HepG2 (cell line): ENCODE measurements around the gene CPT1C. TPM values are rescaled to one million over a fixed set of nuclear protein-coding genes. Genes with fewer than 3 reads are reported as not detected.
A peak's percentile ranks its signal among the peaks of the same experiment; 100 is the strongest.

ENCODE experiments used
- DRAP1 ChIP-seq: IDR thresholded peaks from 2 replicates; pipeline ENCODE4 v1.6.1; 2016; ENCODE audit warnings: missing genetic modification reagents, missing compliant biosample characterization
- HOXD1 ChIP-seq: sonication (generic); formaldehyde crosslinking; IDR thresholded peaks from 2 replicates; pipeline ENCODE4 v1.5.0; 2020; ENCODE audit warnings: missing genetic modification reagents
- IKZF1 ChIP-seq: fragments of 450-650 bp; IDR thresholded peaks from 2 replicates; pipeline ENCODE4 v1.7.1; 2016
- MED8 ChIP-seq: sonication (generic); formaldehyde crosslinking; IDR thresholded peaks from 2 replicates; pipeline ENCODE4 v1.8.1; 2023; ENCODE audit warnings: mild to moderate bottlenecking, missing genetic modification reagents; ENCODE audit not compliant: insufficient replicate concordance
- MLX ChIP-seq: IDR thresholded peaks from 2 replicates; pipeline ENCODE4 v1.6.1; 2016
- MLXIP ChIP-seq: sonication (generic); formaldehyde crosslinking; IDR thresholded peaks from 2 replicates; pipeline ENCODE4 v1.9.0; 2021; ENCODE audit warnings: missing genetic modification reagents, borderline replicate concordance
- NR2C2 ChIP-seq: sonication (generic); formaldehyde crosslinking; IDR thresholded peaks from 2 replicates; pipeline ENCODE4 v1.4.0; 2020; ENCODE audit warnings: missing genetic modification reagents, mild to moderate bottlenecking, moderate library complexity, borderline replicate concordance
- PHF5A ChIP-seq: IDR thresholded peaks from one replicate; pipeline ENCODE4 v1.6.1; 2018; ENCODE audit warnings: low read depth, missing genetic modification reagents; ENCODE audit not compliant: unreplicated experiment
- RELA ChIP-seq: sonication (generic); formaldehyde crosslinking; IDR thresholded peaks from 2 replicates; pipeline ENCODE4 v1.4.0; 2020; ENCODE audit warnings: missing genetic modification reagents
- STAG1 ChIP-seq: sonication (generic); formaldehyde crosslinking; IDR thresholded peaks from 2 replicates; pipeline ENCODE4 v1.4.0; 2020; ENCODE audit warnings: missing genetic modification reagents
- ZBTB21 ChIP-seq: sonication (generic); formaldehyde crosslinking; IDR thresholded peaks from 2 replicates; pipeline ENCODE4 v1.4.0; 2020; ENCODE audit warnings: missing genetic modification reagents
- ZGPAT ChIP-seq: IDR thresholded peaks from 2 replicates; pipeline ENCODE4 v1.6.1; 2016; ENCODE audit warnings: mild to moderate bottlenecking
- ZNF138 ChIP-seq: sonication (generic); formaldehyde crosslinking; IDR thresholded peaks from 2 replicates; pipeline ENCODE4 v1.5.0; 2020; ENCODE audit warnings: mild to moderate bottlenecking, low read depth, missing genetic modification reagents
- ZNF143 ChIP-seq: sonication (generic); formaldehyde crosslinking; IDR thresholded peaks from 2 replicates; pipeline ENCODE4 v1.4.0; 2020; ENCODE audit warnings: missing genetic modification reagents
- ZNF33A ChIP-seq: sonication (generic); formaldehyde crosslinking; IDR thresholded peaks from 2 replicates; pipeline ENCODE4 v1.5.1; 2020; ENCODE audit warnings: missing genetic modification reagents, mild to moderate bottlenecking, moderate library complexity, borderline replicate concordance
- ZNF564 ChIP-seq: sonication (generic); formaldehyde crosslinking; IDR thresholded peaks from 2 replicates; pipeline ENCODE4 v1.8.1; 2023; ENCODE audit warnings: mild to moderate bottlenecking, missing genetic modification reagents
- ZNF567 ChIP-seq: sonication (generic); formaldehyde crosslinking; IDR thresholded peaks from 2 replicates; pipeline ENCODE4 v1.8.1; 2023; ENCODE audit warnings: mild to moderate bottlenecking, missing genetic modification reagents, borderline replicate concordance
- polyA plus RNA-seq, 8 experiments: library from polyadenylated mRNA; depleted of rRNA in 3 of 8; stranded (reverse) in 7 of 8; unstranded in 1 of 8; fragments of >200 nt; fragmentation: Illumina TruSeq in 4 of 8; extraction: Trizol in 4 of 8; gene quantifications; 2 replicates each; pipeline versions ENCODE4 v1.2.1 to v1.2.3, GENCODE V29; 2011 to 2016; ENCODE audit warnings: low read depth in 4 of 8, missing spikeins in 1 of 8, mixed read lengths in 1 of 8; ENCODE audit not compliant: insufficient read depth in 1 of 8
- total RNA-seq, 5 experiments: library from RNA; depleted of rRNA; stranded (reverse); fragments of >200 nt; fragmentation: Illumina TruSeq; extraction: Trizol; gene quantifications; 2 replicates each; pipeline ENCODE4 v1.2.3, GENCODE V29; 2016; ENCODE audit warnings: low read depth in 1 of 5
- TF ChIP-seq, protein P1 (sequence below): sonication (generic); formaldehyde crosslinking; IDR thresholded peaks from 2 replicates; pipeline ENCODE4 v1.5.1; 2020; ENCODE audit warnings: missing genetic modification reagents, mild to moderate bottlenecking, borderline replicate concordance

The CPT1C gene
- total and polyA plus RNA-seq, 2 of the 13 experiments (the other 11 are each of a cell fraction or from before 2014, with no cell fraction given), result 0.18 TPM; not detected in 1

GRCh38 chr19:49665351-49666119, 25.4 kb upstream of the CPT1C start, which contains the start of the genes BCL2L12 and IRF3 (continued):
- TF ChIP-seq ZNF564 (no peak), IKZF1 (no peak), HOXD1 (CRISPR knock-in tag) (no peak), RELA (CRISPR knock-in tag) (no peak), NR2C2 (CRISPR knock-in tag) (peak; percentile 71), PHF5A (CRISPR knock-in tag) (no peak), ZNF567 (CRISPR knock-in tag) (peak; percentile 61; the same call in 1 of the 2 replicates), MED8 (CRISPR knock-in tag) (no peak), MLX (CRISPR knock-in tag) (no peak), ZBTB21 (CRISPR knock-in tag) (no peak), MLXIP (CRISPR knock-in tag) (no peak), STAG1 (CRISPR knock-in tag) (no peak), ZNF143 (peak; percentile 90), ZNF138 (CRISPR knock-in tag) (no peak), DRAP1 (CRISPR knock-in tag) (peak; percentile 45; the same call in 1 of the 2 replicates), ZNF33A (no peak), ZGPAT (CRISPR knock-in tag) (peak; percentile 38; the same call in 1 of the 2 replicates)
- TF ChIP-seq, protein P1, sequence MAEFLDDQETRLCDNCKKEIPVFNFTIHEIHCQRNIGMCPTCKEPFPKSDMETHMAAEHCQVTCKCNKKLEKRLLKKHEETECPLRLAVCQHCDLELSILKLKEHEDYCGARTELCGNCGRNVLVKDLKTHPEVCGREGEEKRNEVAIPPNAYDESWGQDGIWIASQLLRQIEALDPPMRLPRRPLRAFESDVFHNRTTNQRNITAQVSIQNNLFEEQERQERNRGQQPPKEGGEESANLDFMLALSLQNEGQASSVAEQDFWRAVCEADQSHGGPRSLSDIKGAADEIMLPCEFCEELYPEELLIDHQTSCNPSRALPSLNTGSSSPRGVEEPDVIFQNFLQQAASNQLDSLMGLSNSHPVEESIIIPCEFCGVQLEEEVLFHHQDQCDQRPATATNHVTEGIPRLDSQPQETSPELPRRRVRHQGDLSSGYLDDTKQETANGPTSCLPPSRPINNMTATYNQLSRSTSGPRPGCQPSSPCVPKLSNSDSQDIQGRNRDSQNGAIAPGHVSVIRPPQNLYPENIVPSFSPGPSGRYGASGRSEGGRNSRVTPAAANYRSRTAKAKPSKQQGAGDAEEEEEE (CRISPR knock-in tag), result no peak
